Astrocyte (in vitro differentiated cells and primary cell): Measurements from ENCODE around the gene PODNL1. TPM values are rescaled to one million over a fixed set of nuclear protein-coding genes. Genes with fewer than 3 reads are reported as not detected.

Experiments
- DNase-seq: peaks from one replicate; pipeline ENCODE4 v3.0.0-alpha.2; 2010; ENCODE audit warnings: low read depth
- FAIRE-seq: peaks from 2 replicates; lab custom pipeline; 2011; peaks lifted over from hg19 to GRCh38; lab: Jason Lieb, UNC
- H2AFZ ChIP-seq: 2 replicates; pipeline ENCODE4 v1.6.0; 2012; ENCODE audit warnings: low read depth, low read length, inconsistent platforms
- H3K27ac ChIP-seq: 2 replicates; pipeline ENCODE4 v1.5.1; 2011; ENCODE audit warnings: low read depth, low read length, inconsistent platforms
- H3K27me3 ChIP-seq: 2 replicates; pipeline ENCODE4 v1.6.0; 2011; ENCODE audit warnings: low read length, inconsistent platforms; ENCODE audit not compliant: insufficient read depth
- H3K36me3 ChIP-seq: 2 replicates; pipeline ENCODE4 v1.5.1; 2011; ENCODE audit warnings: low read length, inconsistent platforms; ENCODE audit not compliant: insufficient read depth
- H3K4me1 ChIP-seq: 2 replicates; pipeline ENCODE4 v1.5.1; 2011; ENCODE audit warnings: low read length, inconsistent platforms; ENCODE audit not compliant: insufficient read depth
- H3K4me2 ChIP-seq: 2 replicates; pipeline ENCODE4 v1.6.0; 2012; ENCODE audit warnings: low read length, inconsistent platforms
- H3K4me3 ChIP-seq: 2 replicates; pipeline ENCODE4 v1.5.1; 2011; ENCODE audit warnings: low read depth, mild to moderate bottlenecking, low read length, inconsistent platforms; ENCODE audit not compliant: insufficient read depth
- H3K79me2 ChIP-seq: 2 replicates; pipeline ENCODE4 v1.6.0; 2012; ENCODE audit warnings: mild to moderate bottlenecking, low read length, inconsistent platforms; ENCODE audit not compliant: insufficient read depth
- H3K9ac ChIP-seq: 2 replicates; pipeline ENCODE4 v1.6.0; 2012; ENCODE audit warnings: mild to moderate bottlenecking, low read length, inconsistent platforms
- H3K9me3 ChIP-seq: 2 replicates; pipeline ENCODE4 v1.5.1; 2012; ENCODE audit warnings: low read depth, mild to moderate bottlenecking, low read length, inconsistent platforms; ENCODE audit not compliant: insufficient read depth
- H4K20me1 ChIP-seq: 2 replicates; pipeline ENCODE4 v1.6.0; 2012; ENCODE audit warnings: low read length, inconsistent platforms; ENCODE audit not compliant: insufficient read depth
- H3K27ac Mint-ChIP-seq: one replicate; pipeline ENCODE4 v1.8.0; 2021; ENCODE audit warnings: mild to moderate bottlenecking, mixed read lengths; ENCODE audit not compliant: unreplicated experiment
- H3K27me3 Mint-ChIP-seq: one replicate; pipeline ENCODE4 v1.8.0; 2021; ENCODE audit warnings: low read depth, mixed read lengths; ENCODE audit not compliant: unreplicated experiment
- H3K36me3 Mint-ChIP-seq: one replicate; pipeline ENCODE4 v1.8.0; 2021; ENCODE audit warnings: low read depth, mixed read lengths; ENCODE audit not compliant: unreplicated experiment
- H3K4me1 Mint-ChIP-seq: one replicate; pipeline ENCODE4 v1.8.0; 2021; ENCODE audit warnings: low read depth, mixed read lengths; ENCODE audit not compliant: unreplicated experiment
- H3K4me3 Mint-ChIP-seq: one replicate; pipeline ENCODE4 v1.8.0; 2021; ENCODE audit warnings: mild to moderate bottlenecking, moderate library complexity, mixed read lengths; ENCODE audit not compliant: unreplicated experiment
- H3K9me3 Mint-ChIP-seq: one replicate; pipeline ENCODE4 v1.8.0; 2021; ENCODE audit warnings: mild to moderate bottlenecking, mixed read lengths; ENCODE audit not compliant: unreplicated experiment
- EZH2 ChIP-seq: IDR thresholded peaks from 2 replicates; pipeline ENCODE4 v1.6.1; 2012; ENCODE audit warnings: mild to moderate bottlenecking, low read length, inconsistent platforms; ENCODE audit not compliant: insufficient read depth
- total RNA-seq: library from RNA; stranded (reverse); gene quantifications from 2 replicates; pipeline ENCODE4 v1.2.1, GENCODE V29; 2021
- TF ChIP-seq, protein P1 (sequence below): IDR thresholded peaks from 2 replicates; pipeline ENCODE4 v1.5.1; 2011; ENCODE audit warnings: low read depth, mild to moderate bottlenecking, inconsistent platforms, low read length, moderate library complexity; ENCODE audit not compliant: insufficient read depth

PODNL1 gene
- total RNA-seq, 1 donor from 2014 or later: 3.3 TPM

DNA sequence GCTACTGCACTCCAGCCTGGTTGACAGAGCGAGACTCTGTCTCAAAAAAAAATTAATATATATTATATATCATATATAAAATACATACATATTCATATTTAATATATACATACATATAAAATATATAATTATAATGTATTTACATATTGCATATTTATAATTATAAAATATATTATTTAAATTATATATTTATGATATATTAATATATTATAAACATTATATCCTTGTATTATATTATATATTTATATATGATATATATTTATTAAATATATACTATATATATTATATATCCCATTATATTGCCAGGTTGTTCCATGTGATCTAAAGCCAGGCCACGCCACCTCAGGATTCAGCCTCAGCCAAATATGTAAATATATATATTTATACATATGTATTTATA, 42.0 kb downstream of the PODNL1 start:
- Histone ChIP-seq H3K27me3 (no peaks in the 10 kb centered on the region), H4K20me1 (no peaks in the 10 kb centered on the region), H3K4me3 (no peak overlapping the region), H3K36me3 (no peaks in the 10 kb centered on the region), H3K27ac (no peak overlapping the region), H3K4me1 (no peaks in the 10 kb centered on the region), H3K9me3 (no peaks in the 10 kb centered on the region), H3K9ac (no peak overlapping the region), H2AFZ (no peak overlapping the region), H3K4me2 (no peak overlapping the region), H3K79me2 (no peaks in the 10 kb centered on the region)
- H3K27ac Mint-ChIP-seq: no peak overlapping the region
- DNase-seq: no peak
- H3K4me3 Mint-ChIP-seq: no peak overlapping the region
- no peaks in the 10 kb centered on the region for H3K9me3 Mint-ChIP-seq
- no peak for TF ChIP-seq EZH2
- TF ChIP-seq, protein P1, sequence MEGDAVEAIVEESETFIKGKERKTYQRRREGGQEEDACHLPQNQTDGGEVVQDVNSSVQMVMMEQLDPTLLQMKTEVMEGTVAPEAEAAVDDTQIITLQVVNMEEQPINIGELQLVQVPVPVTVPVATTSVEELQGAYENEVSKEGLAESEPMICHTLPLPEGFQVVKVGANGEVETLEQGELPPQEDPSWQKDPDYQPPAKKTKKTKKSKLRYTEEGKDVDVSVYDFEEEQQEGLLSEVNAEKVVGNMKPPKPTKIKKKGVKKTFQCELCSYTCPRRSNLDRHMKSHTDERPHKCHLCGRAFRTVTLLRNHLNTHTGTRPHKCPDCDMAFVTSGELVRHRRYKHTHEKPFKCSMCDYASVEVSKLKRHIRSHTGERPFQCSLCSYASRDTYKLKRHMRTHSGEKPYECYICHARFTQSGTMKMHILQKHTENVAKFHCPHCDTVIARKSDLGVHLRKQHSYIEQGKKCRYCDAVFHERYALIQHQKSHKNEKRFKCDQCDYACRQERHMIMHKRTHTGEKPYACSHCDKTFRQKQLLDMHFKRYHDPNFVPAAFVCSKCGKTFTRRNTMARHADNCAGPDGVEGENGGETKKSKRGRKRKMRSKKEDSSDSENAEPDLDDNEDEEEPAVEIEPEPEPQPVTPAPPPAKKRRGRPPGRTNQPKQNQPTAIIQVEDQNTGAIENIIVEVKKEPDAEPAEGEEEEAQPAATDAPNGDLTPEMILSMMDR: no peak
- no peak for FAIRE-seq
- no peaks in the 10 kb centered on the region for H3K36me3 Mint-ChIP-seq
- peaks cover 5% of the 10 kb centered on the region for H3K27me3 Mint-ChIP-seq
- no peaks in the 10 kb centered on the region for H3K4me1 Mint-ChIP-seq

DNA sequence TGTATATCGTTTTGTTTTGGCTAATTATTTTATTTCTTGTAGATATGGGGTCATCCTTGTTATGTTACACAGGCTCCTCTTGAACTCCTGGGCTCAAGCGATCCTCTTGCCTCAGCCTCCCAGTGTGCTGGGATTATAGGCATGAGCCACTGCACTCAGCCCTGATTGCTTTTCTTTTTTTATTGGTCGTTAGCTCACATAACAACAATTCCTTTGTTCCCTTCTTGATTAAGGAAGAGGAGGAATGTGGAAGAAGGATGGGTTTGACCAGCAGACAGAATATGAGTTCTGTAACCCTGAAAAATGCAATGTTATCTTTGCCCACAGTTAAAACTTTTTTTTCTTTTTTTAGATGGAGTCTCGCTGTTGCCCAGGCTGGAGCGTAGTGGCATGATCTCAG, 43.7 kb downstream of the PODNL1 start:
- DNase-seq (no peak), FAIRE-seq (no peak)
- H3K27me3 ChIP-seq: no peaks in the 10 kb centered on the region
- H3K36me3 Mint-ChIP-seq: peaks cover 1% of the 10 kb centered on the region
- TF ChIP-seq, protein P1: no peak
- TF ChIP-seq EZH2: no peak
- no peak overlapping the region for H3K27ac Mint-ChIP-seq
- no peaks in the 10 kb centered on the region for H3K4me1 ChIP-seq
- H3K36me3 ChIP-seq: no peaks in the 10 kb centered on the region
- H2AFZ ChIP-seq: no peak overlapping the region
- H3K4me3 Mint-ChIP-seq: no peak overlapping the region
- no peaks in the 10 kb centered on the region for H3K9me3 Mint-ChIP-seq
- H3K27ac ChIP-seq: no peak overlapping the region
- H3K4me3 ChIP-seq: no peak overlapping the region
- no peak overlapping the region for H3K9ac ChIP-seq
- no peak overlapping the region for H3K4me2 ChIP-seq
- H3K79me2 ChIP-seq: no peaks in the 10 kb centered on the region
- H3K4me1 Mint-ChIP-seq: no peaks in the 10 kb centered on the region
- no peaks in the 10 kb centered on the region for H3K9me3 ChIP-seq
- no peaks in the 10 kb centered on the region for H4K20me1 ChIP-seq
- peaks cover 8% of the 10 kb centered on the region for H3K27me3 Mint-ChIP-seq

DNA sequence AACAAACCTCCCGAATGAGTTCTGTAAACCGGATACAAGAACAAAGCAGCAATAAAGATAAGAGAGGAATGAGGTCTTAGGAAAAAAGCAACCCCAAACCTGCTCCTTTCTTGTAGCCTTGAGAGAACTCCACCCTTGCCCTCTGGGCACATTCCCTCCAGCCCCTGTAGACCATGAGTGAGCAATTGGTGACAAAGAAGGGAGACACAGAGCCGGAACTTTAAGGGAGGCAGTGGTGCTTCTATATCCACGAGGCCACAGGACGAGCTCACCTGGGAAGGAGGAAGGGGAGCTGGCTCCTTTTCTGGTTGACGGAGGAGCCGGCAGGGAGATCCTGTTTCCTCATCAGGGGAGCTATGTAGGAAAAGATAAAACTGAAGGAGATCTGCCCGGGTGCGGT, 45.3 kb downstream of the PODNL1 start:
- TF ChIP-seq, protein P1: no peak
- TF ChIP-seq EZH2: no peak
- Mint-ChIP-seq H3K27ac (no peak overlapping the region), H3K36me3 (peaks cover 1% of the 10 kb centered on the region)

More for the DNA sequence above, 45.3 kb downstream of the PODNL1 start:
- H3K27me3 Mint-ChIP-seq: peaks cover 8% of the 10 kb centered on the region
- no peaks in the 10 kb centered on the region for H3K9me3 Mint-ChIP-seq
- Histone ChIP-seq H3K4me2 (no peak overlapping the region), H3K27ac (no peak overlapping the region), H2AFZ (no peak overlapping the region), H3K36me3 (no peaks in the 10 kb centered on the region), H3K9me3 (no peaks in the 10 kb centered on the region), H3K9ac (no peak overlapping the region), H3K27me3 (no peaks in the 10 kb centered on the region), H3K4me1 (no peaks in the 10 kb centered on the region), H4K20me1 (no peaks in the 10 kb centered on the region), H3K4me3 (no peak overlapping the region), H3K79me2 (no peaks in the 10 kb centered on the region)
- H3K4me3 Mint-ChIP-seq: no peak overlapping the region
- DNase-seq: no peak
- FAIRE-seq: no peak
- H3K4me1 Mint-ChIP-seq: no peaks in the 10 kb centered on the region
